HepG2 (cell line): Measurements from ENCODE around the gene MTCL1. TPM values are rescaled to one million over a fixed set of nuclear protein-coding genes. Genes with fewer than 3 reads are reported as not detected.

Source experiments
- ATAC-seq: fragments of 200-7000 bp; cut with Tn5 transposase; 3 replicates; pipeline ENCODE4 v1.9.1; 2020; ENCODE audit warnings: mild to moderate bottlenecking, moderate library complexity
- BruUV-seq: library from RNA; stranded (reverse); fragments of 400-500 nt; replicated peaks from 2 replicates; lab custom pipeline; 2021; lab: Mats Ljungman, UMichigan
- CTCF ChIA-PET: fragments of 300-600 bp; formaldehyde crosslinking; extraction: SDS; loops from one replicate; lab custom pipeline; 2021; ENCODE audit warnings: low total read pairs, inconsistent platforms, low intra/inter-chr PET ratio; lab: Yijun Ruan, JAX
- POLR2A ChIA-PET: fragments of 350-600 bp; sonication (Branson Sonifier 250); formaldehyde crosslinking; loops from one replicate; lab custom pipeline; 2020; ENCODE audit warnings: antibody characterized with exemption, inconsistent platforms; lab: Yijun Ruan, JAX
- DNase-seq: peaks from one replicate; pipeline ENCODE4 v3.0.0-alpha.2; 2015; ENCODE audit warnings: low spot score
- FAIRE-seq: peaks from 3 replicates; lab custom pipeline; 2011; peaks lifted over from hg19 to GRCh38; lab: Jason Lieb, UNC
- H2AFZ ChIP-seq: one replicate; pipeline ENCODE4 v1.6.1; 2011; ENCODE audit warnings: low read length, inconsistent platforms
- H3K27ac ChIP-seq: fragments of 300-600 bp; 3 replicates; pipeline ENCODE4 v1.8.0; 2011; ENCODE audit warnings: mixed run types, mild to moderate bottlenecking, mixed read lengths, low read length, inconsistent platforms; ENCODE audit not compliant: insufficient read depth; ENCODE audit errors: extremely low read length
- H3K27me3 ChIP-seq, 2 experiments: fragments of 200-600 bp in 1 of 2; 2 replicates in 1 of 2; 3 replicates in 1 of 2; pipeline versions ENCODE4 v1.6.0 to v1.8.0; 2011; ENCODE audit warnings: low read length in 2 of 2, mild to moderate bottlenecking in 2 of 2, moderate library complexity in 2 of 2, inconsistent platforms in 1 of 2; ENCODE audit not compliant: insufficient read depth in 2 of 2, control insufficient read depth in 1 of 2
- H3K36me3 ChIP-seq, 2 experiments: fragments of 200-600 bp in 1 of 2; replicated peaks in 1 of 2; 2 replicates in 1 of 2; 3 replicates in 1 of 2; pipeline versions ENCODE4 v1.5.1 to v1.8.0; 2011; ENCODE audit warnings: low read length in 2 of 2, inconsistent platforms in 1 of 2; ENCODE audit not compliant: insufficient read depth in 2 of 2, control insufficient read depth in 1 of 2
- H3K4me1 ChIP-seq: 2 replicates; pipeline ENCODE4 v1.5.1; 2012; ENCODE audit warnings: low read length, inconsistent platforms; ENCODE audit not compliant: insufficient read depth
- H3K4me2 ChIP-seq: 2 replicates; pipeline ENCODE4 v1.6.0; 2011; ENCODE audit warnings: low read depth, low read length, inconsistent platforms
- H3K4me3 ChIP-seq, 3 experiments: fragments of 200-600 bp in 1 of 3; sonication (generic), shearing (Covaris generic) in 1 of 3; replicated peaks in 1 of 3; 2 replicates each; pipeline ENCODE4 v1.5.1; 2011 to 2016; ENCODE audit warnings: low read length in 3 of 3, inconsistent platforms in 2 of 3, low read depth in 2 of 3, mild to moderate bottlenecking in 2 of 3, control low read depth in 1 of 3, mixed read lengths in 1 of 3; ENCODE audit not compliant: insufficient read depth in 1 of 3
- H3K79me2 ChIP-seq: one replicate; pipeline ENCODE4 v1.6.1; 2011; ENCODE audit warnings: low read length, inconsistent platforms; ENCODE audit not compliant: insufficient read depth
- H3K9ac ChIP-seq: 2 replicates; pipeline ENCODE4 v1.6.0; 2011; ENCODE audit warnings: mild to moderate bottlenecking, low read depth, low read length, inconsistent platforms; ENCODE audit not compliant: insufficient read depth
- H3K9me3 ChIP-seq: 2 replicates; pipeline ENCODE4 v1.5.1; 2012; ENCODE audit warnings: mild to moderate bottlenecking, low read length
- H4K20me1 ChIP-seq: 2 replicates; pipeline ENCODE4 v1.6.0; 2011; ENCODE audit warnings: inconsistent platforms, mild to moderate bottlenecking, low read length, moderate library complexity; ENCODE audit not compliant: insufficient read depth
- FOXC1 ChIP-seq: sonication (generic); formaldehyde crosslinking; IDR thresholded peaks from 2 replicates; pipeline ENCODE4 v1.8.0; 2022; ENCODE audit warnings: mild to moderate bottlenecking, missing genetic modification reagents, borderline replicate concordance
- KDM5A ChIP-seq: fragments of 200-600 bp; sonication (generic); IDR thresholded peaks from 2 replicates; pipeline ENCODE4 v1.7.0; 2018; ENCODE audit warnings: antibody characterized with exemption, mild to moderate bottlenecking, low read length, borderline replicate concordance
- NCOA1 ChIP-seq: sonication (generic); formaldehyde crosslinking; IDR thresholded peaks from 2 replicates; pipeline ENCODE4 v1.9.0; 2021; ENCODE audit warnings: missing genetic modification reagents
- NCOA2 ChIP-seq: sonication (generic); formaldehyde crosslinking; IDR thresholded peaks from 2 replicates; pipeline ENCODE4 v1.8.0; 2022; ENCODE audit warnings: inconsistent platforms
- TBX2 ChIP-seq: sonication (generic); formaldehyde crosslinking; IDR thresholded peaks from 2 replicates; pipeline ENCODE4 v1.5.0; 2020; ENCODE audit warnings: missing genetic modification reagents, mild to moderate bottlenecking, borderline replicate concordance
- WGBS: methylation state at CpG from one replicate; pipeline ENCODE4 v1.1.6; 2017; ENCODE audit warnings: low lambda C conversion rate; 5-methylcytosine and 5-hydroxymethylcytosine counted together
- in situ Hi-C: cut with HindIII; loops from 2 replicates; pipeline ENCODE4 v1.10.0; 2017; ENCODE audit warnings: low pct_unique_long_range_greater_than_20kb; ENCODE audit not compliant: extremely low pct_ligation_motif_present
- intact Hi-C: fragments of 100-400 bp; cut with micrococcal nuclease; formaldehyde crosslinking; loops from one replicate; pipeline ENCODE4 v1.10.0; 2022; ENCODE audit not compliant: unreplicated experiment
- polyA plus RNA-seq, 8 experiments: library from polyadenylated mRNA; depleted of rRNA in 3 of 8; stranded (reverse) in 7 of 8; unstranded in 1 of 8; fragments of >200 nt; fragmentation: Illumina TruSeq in 4 of 8; extraction: Trizol in 4 of 8; gene quantifications; 2 replicates each; pipeline versions ENCODE4 v1.2.1 to v1.2.3, GENCODE V29; 2011 to 2016; ENCODE audit warnings: low read depth in 4 of 8, missing spikeins in 1 of 8, mixed read lengths in 1 of 8; ENCODE audit not compliant: insufficient read depth in 1 of 8
- total RNA-seq, 5 experiments: library from RNA; depleted of rRNA; stranded (reverse); fragments of >200 nt; fragmentation: Illumina TruSeq; extraction: Trizol; gene quantifications; 2 replicates each; pipeline ENCODE4 v1.2.3, GENCODE V29; 2016; ENCODE audit warnings: low read depth in 1 of 5
- TF ChIP-seq, protein P1 (sequence below): IDR thresholded peaks from 2 replicates; pipeline ENCODE4 v1.6.1; 2016; ENCODE audit warnings: missing genetic modification reagents, missing compliant biosample characterization
- TF ChIP-seq, protein P2 (sequence below): IDR thresholded peaks from 2 replicates; pipeline ENCODE4 v1.6.1; 2016; ENCODE audit warnings: missing biosample characterization, missing genetic modification reagents, low read depth

Gene MTCL1
- total and polyA plus RNA-seq, 2 of the 13 experiments (the other 11 are each of a cell fraction or from before 2014, with no cell fraction given) = 3.1 to 3.2 TPM

DNA sequence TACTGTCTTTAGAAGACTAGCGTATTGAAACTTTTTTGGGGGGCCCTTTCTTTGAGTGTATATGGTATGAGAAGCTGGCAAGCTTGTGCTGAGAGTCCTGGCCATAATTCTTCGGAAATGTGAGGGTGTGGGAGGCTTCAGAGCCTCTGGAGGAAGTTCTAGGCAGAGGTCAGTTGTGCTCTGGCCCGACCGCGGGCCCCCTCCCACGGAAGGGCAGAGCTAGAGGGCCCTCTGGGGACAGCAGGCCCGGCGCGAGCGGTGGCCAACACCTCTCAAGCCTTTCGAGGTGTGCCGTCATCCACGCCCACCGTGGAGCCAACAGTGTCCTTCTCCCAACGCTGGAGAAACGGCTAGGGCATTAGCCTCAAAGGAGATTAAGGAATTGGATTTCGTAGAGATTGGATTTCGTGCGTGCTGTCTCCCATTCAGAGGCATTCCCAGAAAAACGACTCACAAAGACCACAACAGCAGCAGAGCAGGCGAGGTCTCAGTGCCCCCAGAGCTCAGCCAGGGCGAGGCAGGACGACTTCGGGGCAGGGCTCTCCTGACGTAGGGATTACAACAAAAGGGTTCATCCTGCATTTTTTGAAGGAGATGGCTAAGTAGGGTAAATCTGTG lies 2.2 kb upstream of the MTCL1 start:
- no peak overlapping the region for H3K4me3 ChIP-seq
- ChIA-PET CTCF (no interaction called here), POLR2A (no interaction called here)
- H3K4me1 ChIP-seq = peaks cover 42% of the 10 kb centered on the region
- no peak overlapping the region for H3K4me2 ChIP-seq
- DNase-seq = no peak
- 67% methylated on average over 17 of the region's 25 CpGs for WGBS
- no peak overlapping the region for H2AFZ ChIP-seq
- in situ Hi-C loops = no loop called here
- TF ChIP-seq, protein P1, sequence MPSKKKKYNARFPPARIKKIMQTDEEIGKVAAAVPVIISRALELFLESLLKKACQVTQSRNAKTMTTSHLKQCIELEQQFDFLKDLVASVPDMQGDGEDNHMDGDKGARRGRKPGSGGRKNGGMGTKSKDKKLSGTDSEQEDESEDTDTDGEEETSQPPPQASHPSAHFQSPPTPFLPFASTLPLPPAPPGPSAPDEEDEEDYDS (CRISPR knock-in tag) = no peak
- no peak for TF ChIP-seq TBX2 (CRISPR knock-in tag)
- TF ChIP-seq, protein P2, sequence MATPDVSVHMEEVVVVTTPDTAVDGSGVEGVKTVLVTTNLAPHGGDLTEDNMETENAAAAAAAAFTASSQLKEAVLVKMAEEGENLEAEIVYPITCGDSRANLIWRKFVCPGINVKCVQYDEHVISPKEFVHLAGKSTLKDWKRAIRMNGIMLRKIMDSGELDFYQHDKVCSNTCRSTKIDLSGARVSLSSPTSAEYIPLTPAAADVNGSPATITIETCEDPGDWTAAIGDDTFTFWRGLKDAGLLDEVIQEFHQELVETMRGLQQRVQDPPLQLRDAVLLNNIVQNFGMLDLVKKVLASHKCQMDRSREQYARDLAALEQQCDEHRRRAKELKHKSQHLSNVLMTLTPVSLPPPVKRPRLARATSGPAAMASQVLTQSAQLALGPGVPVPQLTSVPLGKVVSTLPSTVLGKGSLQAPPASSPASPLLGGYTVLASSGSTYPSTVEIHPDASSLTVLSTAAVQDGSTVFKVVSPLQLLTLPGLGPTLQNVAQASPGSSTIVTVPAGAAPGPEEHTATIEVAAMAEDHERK = no peak
- no peak for TF ChIP-seq NCOA2 (CRISPR knock-in tag)
- no peak for TF ChIP-seq FOXC1
- no peak for TF ChIP-seq KDM5A
- no peak for TF ChIP-seq NCOA1
- TF ChIP-seq, all 625 proteins: peak for 0
- FAIRE-seq (no peak), ATAC-seq (no peak)
- H3K9ac ChIP-seq = no peak overlapping the region
- intact Hi-C loops = loop anchor here (10.0 kb wide), 1 partner anchor 92 kb away; no protein-coding TSS in a partner anchor
- H3K27ac ChIP-seq = no peak overlapping the region
- no TSS peak for BruUV-seq
- peaks cover 1% of the 10 kb centered on the region for H3K79me2 ChIP-seq
- H4K20me1 ChIP-seq = no peaks in the 10 kb centered on the region
- peaks cover 0 to 38% of the 10 kb centered on the region in 2 experiments; a peak in 2 of 5 replicates for H3K27me3 ChIP-seq
- no peaks in the 10 kb centered on the region for H3K9me3 ChIP-seq
- no peaks in the 10 kb centered on the region for H3K36me3 ChIP-seq
